Neural cell (in vitro differentiated cells): ENCODE results near the gene CALY.

Experiments used
- CTCF ChIP-seq: fragments of 450-650 bp; IDR thresholded peaks from 2 replicates; pipeline ENCODE4 v1.5.1; 2014; ENCODE audit warnings: antibody characterized with exemption, mild to moderate bottlenecking, moderate library complexity; ENCODE audit not compliant: poor library complexity, severe bottlenecking
- EP300 ChIP-seq: fragments of 450-650 bp; conservative IDR thresholded peaks from 2 replicates; pipeline ENCODE4 v1.6.1; 2014; ENCODE audit warnings: antibody characterized with exemption, mild to moderate bottlenecking, moderate library complexity; ENCODE audit not compliant: poor library complexity, severe bottlenecking
- EZH2 ChIP-seq: fragments of 200-600, 300-800 bp; shearing (Covaris generic), sonication (generic); IDR thresholded peaks from 2 replicates; pipeline ENCODE4 v1.6.1; 2014; ENCODE audit warnings: antibody characterized with exemption, low read length, borderline replicate concordance, mild to moderate bottlenecking; ENCODE audit not compliant: insufficient read depth, poor library complexity, severe bottlenecking
- POLR2AphosphoS5 ChIP-seq: IDR thresholded peaks from 2 replicates; pipeline ENCODE4 v1.6.1; 2012
- RAD21 ChIP-seq: fragments of 450-650 bp; conservative IDR thresholded peaks from 2 replicates; pipeline ENCODE4 v1.6.1; 2014; ENCODE audit warnings: antibody characterized with exemption, mild to moderate bottlenecking, moderate library complexity
- REST ChIP-seq: IDR thresholded peaks from 2 replicates; pipeline ENCODE4 v1.6.1; 2012; ENCODE audit warnings: borderline replicate concordance
- SMC3 ChIP-seq: fragments of 450-650 bp; conservative IDR thresholded peaks from 2 replicates; pipeline ENCODE4 v1.6.1; 2014; ENCODE audit warnings: antibody characterized with exemption, mild to moderate bottlenecking, moderate library complexity; ENCODE audit not compliant: poor library complexity
- TAF1 ChIP-seq: IDR thresholded peaks from 2 replicates; pipeline ENCODE4 v1.6.1; 2012; ENCODE audit warnings: low read depth

GRCh38 chr10:133276100-133276434, 60.6 kb downstream of the CALY start:
- no peak for TF ChIP-seq CTCF
- no peak for TF ChIP-seq EZH2
- TF ChIP-seq REST, result no peak
- no peak for TF ChIP-seq EP300
- no peak for TF ChIP-seq POLR2AphosphoS5
- TF ChIP-seq TAF1, result no peak
- TF ChIP-seq SMC3, result no peak
- no peak for TF ChIP-seq RAD21
